Caco-2 (cell line): ENCODE results near the gene ST6GALNAC6. TPM values are rescaled to one million over a fixed set of nuclear protein-coding genes. Genes with fewer than 3 reads are reported as not detected.
"Not testable (repeated sequence)": the region's sequence is repeated elsewhere in the genome, so short reads cannot be mapped to it uniquely, and the experiment has no call there.

Experiments
- BruUV-seq: library from RNA; stranded (reverse); fragments of 400-500 nt; replicated peaks from 2 replicates; lab custom pipeline; 2021; lab: Mats Ljungman, UMichigan
- CTCF ChIA-PET: fragments of 300-600 bp; sonication (Branson Sonifier 250); formaldehyde crosslinking; loops from one replicate; lab custom pipeline; 2022; ENCODE audit warnings: antibody characterized with exemption; lab: Charles Lee
- POLR2A ChIA-PET: fragments of 300-600 bp; sonication (Branson Sonifier 250); formaldehyde crosslinking; loops from one replicate; lab custom pipeline; 2022; ENCODE audit warnings: antibody characterized with exemption; lab: Charles Lee
- DNase-seq, 2 experiments: peaks; one replicate each; pipeline versions ENCODE4 v3.0.0 to v3.0.0-alpha.2; 2020 to 2022
- H3K27me3 ChIP-seq: replicated peaks from 2 replicates; pipeline ENCODE4 v1.6.0; 2011; ENCODE audit warnings: low read length; ENCODE audit not compliant: control insufficient read depth, insufficient read depth
- H3K36me3 ChIP-seq: 2 replicates; pipeline ENCODE4 v1.5.1; 2011; ENCODE audit warnings: low read length; ENCODE audit not compliant: control insufficient read depth, insufficient read depth
- H3K4me1 ChIP-seq: fragments of 250-450 bp; sonication (Bioruptor Pico); 2 replicates; pipeline ENCODE4 v1.5.1; 2020; ENCODE audit warnings: mild to moderate bottlenecking
- H3K4me3 ChIP-seq: 2 replicates; pipeline ENCODE4 v1.5.1; 2011; ENCODE audit warnings: low read depth, mild to moderate bottlenecking, control low read depth, low read length
- H3K9me3 ChIP-seq: fragments of 250-450 bp; sonication (Bioruptor Pico); 2 replicates; pipeline ENCODE4 v1.5.1; 2020; ENCODE audit warnings: mild to moderate bottlenecking, moderate library complexity
- H3K27ac Mint-ChIP-seq: one replicate; pipeline ENCODE4 v1.8.0; 2022; ENCODE audit warnings: mixed read lengths; ENCODE audit not compliant: unreplicated experiment
- H3K27me3 Mint-ChIP-seq: one replicate; pipeline ENCODE4 v1.8.0; 2022; ENCODE audit warnings: mixed read lengths; ENCODE audit not compliant: insufficient read depth, unreplicated experiment
- H3K36me3 Mint-ChIP-seq: one replicate; pipeline ENCODE4 v1.8.0; 2022; ENCODE audit warnings: mild to moderate bottlenecking, mixed read lengths; ENCODE audit not compliant: insufficient read depth, unreplicated experiment
- H3K4me1 Mint-ChIP-seq: one replicate; pipeline ENCODE4 v1.8.0; 2022; ENCODE audit warnings: low read depth, mixed read lengths; ENCODE audit not compliant: unreplicated experiment
- H3K4me3 Mint-ChIP-seq: one replicate; pipeline ENCODE4 v1.8.0; 2022; ENCODE audit warnings: mild to moderate bottlenecking, moderate library complexity, mixed read lengths; ENCODE audit not compliant: unreplicated experiment
- H3K9me3 Mint-ChIP-seq: one replicate; pipeline ENCODE4 v1.8.0; 2022; ENCODE audit warnings: mixed read lengths; ENCODE audit not compliant: unreplicated experiment
- CTCF ChIP-seq, 2 experiments: fragments of 200-600 bp in 1 of 2; IDR thresholded peaks; 1 replicate in 1 of 2; 2 replicates in 1 of 2; pipeline versions ENCODE4 v1.5.1 to v1.8.0; 2011 to 2022; ENCODE audit warnings: antibody characterized with exemption in 1 of 2, control low read depth in 1 of 2, inconsistent platforms in 1 of 2, low read depth in 1 of 2, low read length in 1 of 2, mild to moderate bottlenecking in 1 of 2, moderate library complexity in 1 of 2; ENCODE audit not compliant: insufficient read depth in 1 of 2, severe bottlenecking in 1 of 2, unreplicated experiment in 1 of 2
- intact Hi-C: fragments of 100-400 bp; cut with micrococcal nuclease; formaldehyde crosslinking; loops from one replicate; pipeline ENCODE4 v1.10.0; 2022; ENCODE audit not compliant: unreplicated experiment
- total RNA-seq: library from RNA; stranded (reverse); gene quantifications from 2 replicates; pipeline ENCODE4 v1.2.3, GENCODE V29; 2022

The ST6GALNAC6 gene
- total RNA-seq, 1 experiment from 2014 or later, result 20.7 TPM

- ChIA-PET POLR2A (interaction anchor here (0.5 kb wide), 1 partner anchor 49 kb away, joined by 6 read pairs; no protein-coding TSS in a partner anchor), CTCF (interaction anchor here (0.6 to 1.6 kb wide), 2 partner anchors 138 to 151 kb away, joined by 3 to 5 read pairs; partner anchors contain the start of gene TOR2A)
- no peak for DNase-seq
- Histone ChIP-seq H3K27me3 (no peaks in the 10 kb centered on the region), H3K4me1 (0 out of 2 replicates have a peak, but pooled peaks cover 3% of the 10 kb centered on the region), H3K9me3 (no peaks in the 10 kb centered on the region), H3K36me3 (no peaks in the 10 kb centered on the region), H3K4me3 (no peak overlapping the region)
- peaks cover 7% of the 10 kb centered on the region for H3K36me3 Mint-ChIP-seq
- H3K27ac Mint-ChIP-seq, result no peak overlapping the region
- intact Hi-C loops, result loop anchor here (5.0 kb wide), 1 partner anchor 45 kb away; the partner anchor contains the start of gene ST6GALNAC4
- H3K27me3 Mint-ChIP-seq, result no peaks in the 10 kb centered on the region
- no peak overlapping the region for H3K4me3 Mint-ChIP-seq
- H3K4me1 Mint-ChIP-seq, result peaks cover 4% of the 10 kb centered on the region
- no TSS peak for BruUV-seq
- H3K9me3 Mint-ChIP-seq, result no peaks in the 10 kb centered on the region
- no peak for TF ChIP-seq CTCF (IDR thresholded peaks at IDR 0.05; ENCODE audit: insufficient read depth in 1 of 2, low read depth in 1 of 2, low read length in 1 of 2, severe bottlenecking in 1 of 2, unreplicated experiment in 1 of 2)
Measured at GRCh38 chr9:127872369-127873222, 26.8 kb downstream of the ST6GALNAC6 start.

GRCh38 chr9:127871531-127871930 is 27.9 kb downstream of the ST6GALNAC6 start:
- H3K4me1 ChIP-seq, result no peaks in the 10 kb centered on the region
- Mint-ChIP-seq H3K9me3 (no peaks in the 10 kb centered on the region), H3K36me3 (no peaks in the 10 kb centered on the region), H3K27ac (no peak overlapping the region), H3K27me3 (no peaks in the 10 kb centered on the region), H3K4me3 (no peak overlapping the region), H3K4me1 (peaks cover 4% of the 10 kb centered on the region)
- no peaks in the 10 kb centered on the region for H3K27me3 ChIP-seq
- no peak for TF ChIP-seq CTCF (IDR thresholded peaks at IDR 0.05; ENCODE audit: insufficient read depth in 1 of 2, low read depth in 1 of 2, low read length in 1 of 2, severe bottlenecking in 1 of 2, unreplicated experiment in 1 of 2)
- intact Hi-C loops, result loop anchor here (2.0 to 5.0 kb wide), 3 partner anchors 46 to 281 kb away; partner anchors contain the start of genes FPGS and ST6GALNAC4
- H3K4me3 ChIP-seq, result no peak overlapping the region
- DNase-seq, result no peak
- CTCF ChIA-PET, result interaction anchor here (0.6 kb wide), 1 partner anchor 86 kb away, joined by 6 read pairs; the partner anchor contains the start of gene CDK9
- POLR2A ChIA-PET, result no interaction called here
- H3K9me3 ChIP-seq, result no peaks in the 10 kb centered on the region
- BruUV-seq, result no TSS peak
- no peaks in the 10 kb centered on the region for H3K36me3 ChIP-seq

GRCh38 chr9:127870887-127871286 is 28.5 kb downstream of the ST6GALNAC6 start:
- Histone ChIP-seq H3K27me3 (no peaks in the 10 kb centered on the region), H3K4me3 (no peak overlapping the region), H3K36me3 (no peaks in the 10 kb centered on the region), H3K9me3 (no peaks in the 10 kb centered on the region), H3K4me1 (no peaks in the 10 kb centered on the region)
- no TSS peak for BruUV-seq
- H3K9me3 Mint-ChIP-seq, result no peaks in the 10 kb centered on the region
- H3K4me3 Mint-ChIP-seq, result no peak overlapping the region
- DNase-seq, result no peak
- TF ChIP-seq CTCF (IDR thresholded peaks at IDR 0.05; ENCODE audit: insufficient read depth in 1 of 2, low read depth in 1 of 2, low read length in 1 of 2, severe bottlenecking in 1 of 2, unreplicated experiment in 1 of 2), result no peak
- peaks cover 4% of the 10 kb centered on the region for H3K4me1 Mint-ChIP-seq
- no peak overlapping the region for H3K27ac Mint-ChIP-seq
- CTCF ChIA-PET, result interaction anchor here (0.6 to 2.6 kb wide), 3 partner anchors 26 to 136 kb away, joined by 5 to 37 read pairs (median 6); partner anchors contain the start of genes CDK9 and TOR2A
- intact Hi-C loops, result loop anchor here (1.0 to 5.0 kb wide), 5 partner anchors 46 to 280 kb away; partner anchors contain the start of genes CDK9, FPGS, ST6GALNAC4 and TOR2A
- H3K27me3 Mint-ChIP-seq, result no peaks in the 10 kb centered on the region
- POLR2A ChIA-PET, result no interaction called here
- H3K36me3 Mint-ChIP-seq, result peaks cover 1% of the 10 kb centered on the region

- H3K4me3 ChIP-seq, BruUV-seq, H3K4me3 Mint-ChIP-seq, H3K27ac Mint-ChIP-seq, H3K36me3 ChIP-seq, H3K9me3 ChIP-seq, H3K27me3 ChIP-seq, H3K4me1 ChIP-seq, DNase-seq, H3K9me3 Mint-ChIP-seq, H3K4me1 Mint-ChIP-seq, H3K36me3 Mint-ChIP-seq, H3K27me3 Mint-ChIP-seq: not testable (repeated sequence)
- ChIA-PET POLR2A (interaction anchor here (0.6 kb wide), 1 partner anchor 419 kb away, joined by 3 read pairs; the partner anchor contains the start of gene LRSAM1), CTCF (interaction anchor here (0.5 to 2.6 kb wide), 20 partner anchors 25 to 281 kb away, joined by 3 to 37 read pairs (median 5); partner anchors contain the start of genes FPGS, ST6GALNAC4 and TOR2A)
- intact Hi-C loops, result loop anchor here (1.0 to 5.0 kb wide), 5 partner anchors 47 to 279 kb away; partner anchors contain the start of genes CDK9, FPGS, ST6GALNAC4 and TOR2A
Measured at GRCh38 chr9:127870153-127870491, 29.3 kb downstream of the ST6GALNAC6 start.
